C4-2B (cell line): ENCODE measurements around the gene FRAS1.

Source experiments
- CTCF ChIP-seq: fragments of 450-650 bp; conservative IDR thresholded peaks from 2 replicates; pipeline ENCODE4 v1.5.1; 2017; ENCODE audit warnings: mild to moderate bottlenecking
- ZFX ChIP-seq: fragments of 450-650 bp; IDR thresholded peaks from 2 replicates; pipeline ENCODE4 v1.6.1; 2017

- no peak for TF ChIP-seq CTCF
- no peak for TF ChIP-seq ZFX
Observed at GRCh38 chr4:78145008-78145407, 87.9 kb downstream of the FRAS1 start.
